IPS-18c (cell line): ENCODE results near the gene PARD6A.

Source experiments
- H3K4me3 ChIP-seq: 2 replicates; pipeline ENCODE4 v1.7.0; 2013; ENCODE audit warnings: low read depth, mild to moderate bottlenecking, low read length, moderate library complexity; ENCODE audit not compliant: insufficient read depth
- H3K9me3 ChIP-seq: one replicate; pipeline ENCODE4 v1.6.1; 2013; ENCODE audit warnings: mild to moderate bottlenecking, low read length, moderate library complexity; ENCODE audit not compliant: control insufficient read depth, insufficient read depth

Gene PARD6A

GRCh38 chr16:67703626-67704025 is 42.9 kb downstream of the PARD6A start:
- Histone ChIP-seq H3K4me3 (no peak overlapping the region), H3K9me3 (no peaks in the 10 kb centered on the region)

DNA sequence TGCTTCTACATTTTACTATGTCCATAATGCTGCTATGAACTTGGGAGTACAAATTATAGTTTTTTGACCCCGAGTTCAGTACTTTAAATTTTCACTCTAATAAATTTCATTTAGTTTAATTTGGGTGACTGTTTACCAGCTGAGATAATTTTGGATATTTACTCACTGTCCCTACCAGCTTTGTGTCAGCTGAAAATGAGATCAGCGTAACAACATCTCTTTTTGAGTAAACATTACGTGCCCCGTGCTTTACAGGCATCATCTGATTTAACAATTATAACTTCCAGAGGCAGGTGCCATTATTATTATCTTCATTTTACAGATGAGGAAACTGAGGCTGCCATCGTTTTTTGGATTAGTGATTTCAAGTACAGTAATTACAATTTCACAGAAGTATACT is 43.4 kb downstream of the PARD6A start:
- no peaks in the 10 kb centered on the region for H3K9me3 ChIP-seq
- no peak overlapping the region for H3K4me3 ChIP-seq

DNA sequence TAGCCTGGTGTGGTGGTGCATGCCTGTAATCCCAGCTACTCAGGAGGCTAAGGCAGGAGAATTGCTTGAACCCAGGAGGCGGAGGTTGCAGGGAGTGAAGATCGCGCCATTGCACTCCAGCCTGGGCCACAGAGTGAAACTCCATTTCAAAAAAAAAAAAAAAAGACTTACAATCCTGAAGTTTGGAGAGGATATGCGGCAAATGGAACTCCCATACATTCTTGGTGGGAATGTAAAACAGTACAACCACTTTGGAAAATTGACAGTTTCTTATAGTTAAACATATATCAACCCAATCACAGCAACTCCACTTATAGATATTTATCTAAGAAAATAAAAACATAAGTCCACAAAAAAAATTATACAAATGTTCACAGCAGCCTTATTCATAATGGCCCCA is 46.5 kb downstream of the PARD6A start:
- H3K4me3 ChIP-seq, result no peak overlapping the region
- H3K9me3 ChIP-seq, result no peaks in the 10 kb centered on the region

DNA sequence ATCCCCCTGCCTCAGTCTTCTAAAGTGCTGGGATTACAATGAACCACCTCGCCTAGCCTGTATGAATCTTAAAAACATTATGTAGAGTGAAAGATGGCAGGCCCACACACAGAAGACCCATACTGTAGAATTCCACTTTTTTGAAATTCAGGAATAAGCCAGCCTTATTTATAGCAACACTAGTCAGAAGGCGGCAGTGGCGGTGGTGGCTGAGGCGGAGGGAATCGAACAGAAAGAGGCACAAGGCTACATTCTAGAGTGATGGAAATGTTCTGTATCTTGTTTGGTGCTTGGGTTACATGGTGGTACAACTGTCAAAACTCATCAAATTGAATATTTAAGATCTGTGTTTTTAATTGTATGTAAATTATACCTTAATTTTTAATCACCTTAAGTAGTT is 47.0 kb downstream of the PARD6A start:
- Histone ChIP-seq H3K4me3 (no peak overlapping the region), H3K9me3 (no peaks in the 10 kb centered on the region)

DNA sequence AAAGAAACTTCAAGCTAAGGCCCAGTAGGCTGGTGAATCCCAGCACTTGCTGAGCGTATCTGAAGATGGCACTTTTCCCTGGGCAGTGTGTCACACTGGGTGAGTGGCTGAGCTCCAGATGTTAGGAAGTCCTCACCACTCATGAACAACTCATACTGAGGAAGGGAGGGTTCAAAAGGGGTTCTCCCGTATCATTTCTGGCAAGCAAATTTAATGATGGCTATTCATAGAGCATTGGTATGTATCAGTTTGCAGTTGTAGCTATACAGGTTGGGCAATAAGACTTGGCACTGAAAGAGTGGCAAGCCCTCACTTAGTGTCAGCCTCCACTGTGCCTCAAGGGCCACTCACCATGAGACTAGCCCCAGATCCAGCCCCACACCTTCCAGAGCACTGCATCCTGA is 47.6 kb downstream of the PARD6A start:
- Histone ChIP-seq H3K9me3 (no peaks in the 10 kb centered on the region), H3K4me3 (no peak overlapping the region)

DNA sequence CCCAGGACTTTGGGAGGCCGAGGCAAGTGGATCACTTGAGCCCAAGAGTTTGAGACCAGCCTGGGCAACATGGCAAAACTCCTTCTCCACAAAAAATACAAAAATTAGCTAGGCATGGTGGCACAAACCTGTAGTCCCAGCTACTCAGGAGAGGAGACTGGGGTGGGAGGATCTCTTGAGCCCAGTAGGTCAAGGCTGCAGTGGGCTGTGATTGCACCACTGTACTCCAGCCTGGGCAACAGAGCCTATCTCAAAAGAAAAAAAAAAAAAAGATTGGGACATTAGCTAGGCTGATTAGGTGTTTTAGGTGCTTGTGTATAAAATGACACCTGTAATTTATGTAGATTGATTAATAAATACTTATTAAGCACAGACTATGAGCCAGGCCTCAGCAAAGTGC is 48.3 kb downstream of the PARD6A start:
- H3K4me3 ChIP-seq, result no peak overlapping the region
- H3K9me3 ChIP-seq, result no peaks in the 10 kb centered on the region

DNA sequence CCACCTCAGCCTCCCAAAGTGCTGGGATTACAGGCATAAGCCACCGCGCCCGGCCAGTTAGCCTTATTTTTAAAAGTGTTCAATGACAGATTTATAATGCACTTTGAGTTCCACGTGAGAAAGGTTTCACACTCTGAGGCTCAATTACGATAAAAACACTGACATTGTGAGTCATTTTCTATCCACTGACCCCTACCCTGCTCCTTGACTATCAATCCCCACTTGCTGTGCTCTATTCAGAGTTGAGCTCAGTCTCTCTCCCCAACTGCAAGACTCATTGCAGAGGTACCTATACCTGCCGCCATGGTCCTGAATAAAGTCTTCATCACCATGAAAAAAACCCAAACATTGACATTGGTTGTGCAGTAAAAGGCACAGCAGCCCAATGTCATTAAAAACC is 49.8 kb downstream of the PARD6A start:
- no peak overlapping the region for H3K4me3 ChIP-seq
- no peaks in the 10 kb centered on the region for H3K9me3 ChIP-seq
